HG03095 (cell line): ENCODE results near the gene RABL3.
"Not testable (repeated sequence)": the region's sequence is repeated elsewhere in the genome, so short reads cannot be mapped to it uniquely, and the experiment has no call there.

Source experiments
- ATAC-seq: cut with Tn5 transposase; IDR thresholded peaks from one replicate; pipeline ENCODE4 v1.9.1; 2021; ENCODE audit warnings: moderate library complexity; ENCODE audit not compliant: unreplicated experiment

Gene RABL3

GRCh38 chr3:120742198-120742848, at the start of gene RABL3, which contains the start of gene GTF2E1:
RABL3 (minus strand) TSS chr3:120742516; CDS start chr3:120742507, 9 bp downstream.
GTF2E1 (plus strand) TSS chr3:120742744; CDS start chr3:120750553, 7,809 bp downstream.
- peak; percentile 99 for ATAC-seq

- ATAC-seq, result no peak
Observed at GRCh38 chr3:120791913-120792312, 49.6 kb upstream of the RABL3 start.

- no peak for ATAC-seq
Observed at GRCh38 chr3:120791010-120791409, 48.7 kb upstream of the RABL3 start.

GRCh38 chr3:120785832-120786231, 43.5 kb upstream of the RABL3 start:
- peak; percentile 63 for ATAC-seq

GRCh38 chr3:120780977-120781376, 38.7 kb upstream of the RABL3 start:
- peak; percentile 89 for ATAC-seq

- ATAC-seq, result no peak
Observed at GRCh38 chr3:120778776-120779175, 36.5 kb upstream of the RABL3 start.

GRCh38 chr3:120775411-120775810, 33.1 kb upstream of the RABL3 start:
- no peak for ATAC-seq

GRCh38 chr3:120773932-120774331, 31.6 kb upstream of the RABL3 start:
- peak; percentile 75 for ATAC-seq

- ATAC-seq, result no peak
Observed at GRCh38 chr3:120772081-120772480, 29.8 kb upstream of the RABL3 start.

- no peak for ATAC-seq
Observed at GRCh38 chr3:120770891-120771290, 28.6 kb upstream of the RABL3 start.

- no peak for ATAC-seq
Observed at GRCh38 chr3:120769436-120769835, 27.1 kb upstream of the RABL3 start.

- ATAC-seq, result no peak
Observed at GRCh38 chr3:120767106-120767505, 24.8 kb upstream of the RABL3 start.

GRCh38 chr3:120766576-120766975, 24.3 kb upstream of the RABL3 start:
- ATAC-seq, result no peak

- peak; percentile 46 for ATAC-seq
Observed at GRCh38 chr3:120765830-120766493, 23.6 kb upstream of the RABL3 start.

GRCh38 chr3:120764206-120764605, 21.9 kb upstream of the RABL3 start:
- no peak for ATAC-seq

- peak; percentile 70 for ATAC-seq
Observed at GRCh38 chr3:120763601-120764000, 21.3 kb upstream of the RABL3 start.

GRCh38 chr3:120762615-120763014, 20.3 kb upstream of the RABL3 start:
- no peak for ATAC-seq

GRCh38 chr3:120758551-120758950, 16.2 kb upstream of the RABL3 start:
- not testable (repeated sequence) for ATAC-seq

GRCh38 chr3:120756061-120756460, 13.7 kb upstream of the RABL3 start:
- ATAC-seq, result no peak

- no peak for ATAC-seq
Observed at GRCh38 chr3:120753810-120754209, 11.5 kb upstream of the RABL3 start.

- no peak for ATAC-seq
Observed at GRCh38 chr3:120752865-120753264, 10.5 kb upstream of the RABL3 start.

GRCh38 chr3:120752230-120752629, 9.9 kb upstream of the RABL3 start:
- no peak for ATAC-seq
